NCI-H748 treated with DMSO at 0.1 percent for 48 hours (cell line): ENCODE data around the gene METTL8.
"Not testable (repeated sequence)": the region's sequence is repeated elsewhere in the genome, so short reads cannot be mapped to it uniquely, and the experiment has no call there.

Experiments
- DNase-seq: peaks from one replicate; lab custom pipeline; 2025; lab: John Stamatoyannopoulos, UW

The METTL8 gene

GRCh38 chr2:171345971-171346722 lies 87.6 kb downstream of the METTL8 start:
- DNase-seq, result no peak

- no peak for DNase-seq
Observed at GRCh38 chr2:171344182-171344581, 89.6 kb downstream of the METTL8 start.

GRCh38 chr2:171342067-171342413 lies 91.8 kb downstream of the METTL8 start:
- DNase-seq, result no peak

- no peak for DNase-seq
Observed at GRCh38 chr2:171341394-171342066, 92.3 kb downstream of the METTL8 start.

GRCh38 chr2:171334946-171335345 lies 98.8 kb downstream of the METTL8 start:
- DNase-seq, result no peak

- DNase-seq, result no peak
Observed at GRCh38 chr2:171334171-171334570, 99.6 kb downstream of the METTL8 start.

GRCh38 chr2:171330155-171330956 lies 103.4 kb downstream of the METTL8 start:
- DNase-seq, result no peak

GRCh38 chr2:171327043-171327496 lies 106.7 kb downstream of the METTL8 start:
- no peak for DNase-seq

- no peak for DNase-seq
Observed at GRCh38 chr2:171325886-171326585, 107.8 kb downstream of the METTL8 start.

- DNase-seq, result no peak
Observed at GRCh38 chr2:171323971-171324528, 109.7 kb downstream of the METTL8 start.

- no peak for DNase-seq
Observed at GRCh38 chr2:171322928-171323327, 110.9 kb downstream of the METTL8 start.

GRCh38 chr2:171320731-171321130 lies 113.1 kb downstream of the METTL8 start:
- DNase-seq, result no peak

- DNase-seq, result no peak
Observed at GRCh38 chr2:171320208-171320621, 113.6 kb downstream of the METTL8 start.

GRCh38 chr2:171319164-171319810 lies 114.5 kb downstream of the METTL8 start:
- DNase-seq, result no peak

- DNase-seq, result no peak
Observed at GRCh38 chr2:171318463-171318934, 115.3 kb downstream of the METTL8 start.

GRCh38 chr2:171317492-171318125 lies 116.2 kb downstream of the METTL8 start:
- DNase-seq, result no peak

GRCh38 chr2:171316755-171317337 lies 116.9 kb downstream of the METTL8 start:
- DNase-seq, result no peak

- DNase-seq, result no peak
Observed at GRCh38 chr2:171316220-171316619, 117.6 kb downstream of the METTL8 start.

- no peak for DNase-seq
Observed at GRCh38 chr2:171315781-171316180, 118.0 kb downstream of the METTL8 start.

GRCh38 chr2:171312182-171312581 lies 121.6 kb downstream of the METTL8 start:
- not testable (repeated sequence) for DNase-seq
